Hepatocyte (in vitro differentiated cells): Measurements from ENCODE around the gene TBX5. TPM values are rescaled to one million over a fixed set of nuclear protein-coding genes. Genes with fewer than 3 reads are reported as not detected.

ENCODE experiments used
- DNase-seq: peaks from one replicate; pipeline ENCODE4 v3.0.0-alpha.2; 2016; ENCODE audit warnings: low spot score
- H2AFZ ChIP-seq: fragments of 200-600 bp; sonication (generic); 2 replicates; pipeline ENCODE4 v1.6.0; 2016; ENCODE audit warnings: antibody characterized with exemption, mild to moderate bottlenecking
- H3K27ac ChIP-seq: fragments of 200-600 bp; sonication (generic); 2 replicates; pipeline ENCODE4 v1.5.1; 2016; ENCODE audit warnings: mild to moderate bottlenecking
- H3K27me3 ChIP-seq: fragments of 200-600 bp; sonication (generic); 2 replicates; pipeline ENCODE4 v1.6.1; 2016
- H3K36me3 ChIP-seq: fragments of 200-600 bp; sonication (generic); replicated peaks from 2 replicates; pipeline ENCODE4 v1.5.1; 2016; ENCODE audit warnings: low read depth; ENCODE audit not compliant: insufficient read depth
- H3K4me1 ChIP-seq: fragments of 200-600 bp; sonication (generic); 2 replicates; pipeline ENCODE4 v1.5.1; 2016; ENCODE audit warnings: mild to moderate bottlenecking, moderate library complexity; ENCODE audit not compliant: insufficient read depth
- H3K4me2 ChIP-seq: fragments of 200-600 bp; sonication (generic); 2 replicates; pipeline ENCODE4 v1.6.0; 2016
- H3K4me3 ChIP-seq: fragments of 200-600 bp; sonication (generic); 2 replicates; pipeline ENCODE4 v1.5.1; 2016; ENCODE audit warnings: mild to moderate bottlenecking
- H3K79me2 ChIP-seq: fragments of 200-600 bp; sonication (generic); 2 replicates; pipeline ENCODE4 v1.6.0; 2017; ENCODE audit warnings: mild to moderate bottlenecking
- H3K9me2 ChIP-seq: fragments of 200-600 bp; sonication (generic); replicated peaks from 2 replicates; pipeline ENCODE4 v1.6.0; 2017; ENCODE audit warnings: mild to moderate bottlenecking; ENCODE audit not compliant: insufficient read depth
- H3K9me3 ChIP-seq: fragments of 200-600 bp; sonication (generic); 2 replicates; pipeline ENCODE4 v1.5.1; 2016; ENCODE audit warnings: low read depth, mild to moderate bottlenecking
- H4K20me1 ChIP-seq: fragments of 200-600 bp; sonication (generic); 2 replicates; pipeline ENCODE4 v1.6.0; 2016; ENCODE audit warnings: mild to moderate bottlenecking; ENCODE audit not compliant: insufficient read depth, poor library complexity, severe bottlenecking
- CTCF ChIP-seq: fragments of 200-600 bp; sonication (generic); IDR thresholded peaks from 2 replicates; pipeline ENCODE4 v1.5.1; 2016; ENCODE audit warnings: antibody characterized with exemption, mild to moderate bottlenecking; ENCODE audit not compliant: poor library complexity
- EZH2 ChIP-seq: fragments of 200-600 bp; sonication (generic); IDR thresholded peaks from 2 replicates; pipeline ENCODE4 v1.6.1; 2016; ENCODE audit warnings: antibody characterized with exemption, mild to moderate bottlenecking, borderline replicate concordance
- EZH2phosphoT487 ChIP-seq: fragments of 200-600 bp; sonication (generic); IDR thresholded peaks from one replicate; pipeline ENCODE4 v1.6.1; 2018; ENCODE audit warnings: antibody characterized with exemption, mild to moderate bottlenecking, low read depth, moderate library complexity; ENCODE audit not compliant: unreplicated experiment, severe bottlenecking
- WGBS: methylation state at CpG from one replicate; pipeline ENCODE4 v1.1.6; 2016; ENCODE audit warnings: low lambda C conversion rate; ENCODE audit errors: missing lambda C conversion rate; 5-methylcytosine and 5-hydroxymethylcytosine counted together
- polyA plus RNA-seq: library from polyadenylated mRNA; unstranded; fragments of >200 nt; fragmentation: Nextera tagmentation; extraction: Ambion mirVana; gene quantifications from 2 replicates; pipeline ENCODE4 v1.2.1, GENCODE V29; 2016
- total RNA-seq: library from RNA; depleted of rRNA; stranded (reverse); fragments of >200 nt; gene quantifications from 2 replicates; pipeline ENCODE4 v1.2.3, GENCODE V29; 2014

The TBX5 gene
- total and polyA plus RNA-seq, 2 experiments from 2014 or later, result 10.8 to 12.3 TPM

- DNase-seq, result no peak
- Histone ChIP-seq H3K9me3 (no peaks in the 10 kb centered on the region), H3K79me2 (no peaks in the 10 kb centered on the region), H3K27ac (no peak overlapping the region), H2AFZ (no peak overlapping the region), H3K4me3 (no peak overlapping the region), H3K36me3 (no peaks in the 10 kb centered on the region), H4K20me1 (no peaks in the 10 kb centered on the region), H3K9me2 (no peaks in the 10 kb centered on the region), H3K4me1 (peaks cover 3% of the 10 kb centered on the region), H3K27me3 (no peaks in the 10 kb centered on the region), H3K4me2 (no peak overlapping the region)
- TF ChIP-seq EZH2phosphoT487 (no peak), EZH2 (no peak), CTCF (no peak)
- WGBS, result 85% methylated on average over 3 of the region's 3 CpGs
These were observed 65.7 kb downstream of the TBX5 start for GRCh38 chr12:114340231-114340630.

GRCh38 chr12:114339626-114340025, 66.3 kb downstream of the TBX5 start:
- WGBS, result 84% methylated on average over 2 of the region's 2 CpGs
- no peaks in the 10 kb centered on the region for H3K9me2 ChIP-seq
- TF ChIP-seq CTCF (no peak), EZH2 (no peak), EZH2phosphoT487 (no peak)
- no peak for DNase-seq
- no peak overlapping the region for H2AFZ ChIP-seq
- H3K27me3 ChIP-seq, result no peaks in the 10 kb centered on the region
- H3K9me3 ChIP-seq, result no peaks in the 10 kb centered on the region
- no peaks in the 10 kb centered on the region for H3K79me2 ChIP-seq
- H3K4me2 ChIP-seq, result no peak overlapping the region
- H4K20me1 ChIP-seq, result no peaks in the 10 kb centered on the region
- H3K36me3 ChIP-seq, result no peaks in the 10 kb centered on the region
- H3K4me1 ChIP-seq, result peaks cover 3% of the 10 kb centered on the region
- no peak overlapping the region for H3K27ac ChIP-seq
- no peak overlapping the region for H3K4me3 ChIP-seq

GRCh38 chr12:114335607-114336006, 70.3 kb downstream of the TBX5 start:
- Histone ChIP-seq H3K79me2 (no peaks in the 10 kb centered on the region), H3K4me1 (peaks cover 3% of the 10 kb centered on the region), H3K4me3 (no peak overlapping the region), H3K36me3 (no peaks in the 10 kb centered on the region), H3K27me3 (no peaks in the 10 kb centered on the region), H2AFZ (peak overlapping the region; percentile 26), H3K9me3 (no peaks in the 10 kb centered on the region), H3K4me2 (no peak overlapping the region), H3K9me2 (no peaks in the 10 kb centered on the region), H3K27ac (no peak overlapping the region), H4K20me1 (no peaks in the 10 kb centered on the region)
- 30% methylated on average over 5 of the region's 5 CpGs for WGBS
- no peak for DNase-seq
- TF ChIP-seq CTCF (no peak), EZH2phosphoT487 (no peak), EZH2 (no peak)

- DNase-seq, result no peak
- Histone ChIP-seq H2AFZ (no peak overlapping the region), H3K4me1 (peaks cover 3% of the 10 kb centered on the region), H3K27me3 (no peaks in the 10 kb centered on the region), H3K9me3 (no peaks in the 10 kb centered on the region), H3K4me2 (no peak overlapping the region), H3K27ac (no peak overlapping the region), H3K4me3 (no peak overlapping the region), H3K9me2 (no peaks in the 10 kb centered on the region), H4K20me1 (no peaks in the 10 kb centered on the region), H3K36me3 (no peaks in the 10 kb centered on the region), H3K79me2 (no peaks in the 10 kb centered on the region)
- WGBS, result 87% methylated on average over 5 of the region's 5 CpGs
- TF ChIP-seq EZH2phosphoT487, result no peak
- TF ChIP-seq EZH2, result no peak
- TF ChIP-seq CTCF, result no peak
These were observed 71.5 kb downstream of the TBX5 start for GRCh38 chr12:114334395-114334794.
